Left lung (tissue), 10 donors: ENCODE results near the gene MMP20. TPM values are rescaled to one million over a fixed set of nuclear protein-coding genes. Genes with fewer than 3 reads are reported as not detected.

Experiments
- ATAC-seq: fragments of 200-7000 bp; cut with Tn5 transposase; one replicate; pipeline ENCODE4 v1.9.1; 2020; ENCODE audit warnings: moderate library complexity
- DNase-seq, 4 donors: peaks; one replicate each; pipeline ENCODE4 v3.0.0-alpha.2; 2013 to 2020
- H3K27ac ChIP-seq, 2 donors: fragments of 200-600 bp; sonication (generic) in 1 of 2; one replicate each; pipeline versions ENCODE4 v1.5.0 to v1.8.0; 2020 to 2021
- H3K27me3 ChIP-seq, 2 donors: fragments of 200-600 bp; sonication (generic) in 1 of 2; one replicate each; pipeline versions ENCODE4 v1.5.0 to v1.8.0; 2020 to 2021
- H3K36me3 ChIP-seq, 2 donors: fragments of 200-600 bp; sonication (generic) in 1 of 2; one replicate each; pipeline versions ENCODE4 v1.5.0 to v1.8.0; 2020 to 2021
- H3K4me1 ChIP-seq, 2 donors: fragments of 200-600 bp; one replicate each; pipeline ENCODE4 v1.8.0; 2021
- H3K4me3 ChIP-seq, 2 donors: fragments of 200-600 bp; sonication (generic) in 1 of 2; one replicate each; pipeline versions ENCODE4 v1.5.0 to v1.8.0; 2020 to 2021; ENCODE audit warnings: mild to moderate bottlenecking in 1 of 2
- H3K9me3 ChIP-seq, 2 donors: fragments of 200-600 bp; sonication (generic) in 1 of 2; one replicate each; pipeline versions ENCODE4 v1.5.0 to v1.8.0; 2020 to 2021
- intact Hi-C, 2 donors: fragments of 100-400 bp; cut with DNase I; formaldehyde crosslinking; loops; one replicate each; pipeline versions ENCODE4 v1.11.2 to v1.14.2; 2022
- polyA plus RNA-seq, 6 donors: library from polyadenylated mRNA; unstranded; fragments of 120-200 nt; gene quantifications; one replicate each; pipeline ENCODE4 v1.2.1, GENCODE V29; 2013; ENCODE audit not compliant: insufficient read length in 6 of 6
- total RNA-seq, 2 donors: library from RNA; stranded (reverse); fragmentation: NEBNext Ultra II Directional; extraction: Animal tissue kit (Norgen Biotek cat#: 25700); gene quantifications; one replicate each; pipeline ENCODE4 v1.2.1, GENCODE V29; 2021
- TF ChIP-seq, protein P1 (sequence below), 2 donors: fragments of 200-600 bp; sonication (generic) in 1 of 2; IDR thresholded peaks; one replicate each; pipeline versions ENCODE4 v1.5.0 to v1.8.0; 2021; ENCODE audit warnings: antibody characterized with exemption in 2 of 2
- donor health status: DM: no; HTN: yes; CAD: no.
- donor health status: DM: no; HTN: no; CAD: no.

Gene MMP20
- total and polyA plus RNA-seq, 8 donors = not detected

GRCh38 chr11:102623998-102624397, 1.1 kb downstream of the MMP20 start:
- Histone ChIP-seq H3K27me3 (no peaks in the 10 kb centered on the region), H3K4me3 (no peak overlapping the region), H3K36me3 (no peaks in the 10 kb centered on the region), H3K9me3 (no peaks in the 10 kb centered on the region), H3K27ac (no peak overlapping the region), H3K4me1 (no peaks in the 10 kb centered on the region)
- TF ChIP-seq, protein P1, sequence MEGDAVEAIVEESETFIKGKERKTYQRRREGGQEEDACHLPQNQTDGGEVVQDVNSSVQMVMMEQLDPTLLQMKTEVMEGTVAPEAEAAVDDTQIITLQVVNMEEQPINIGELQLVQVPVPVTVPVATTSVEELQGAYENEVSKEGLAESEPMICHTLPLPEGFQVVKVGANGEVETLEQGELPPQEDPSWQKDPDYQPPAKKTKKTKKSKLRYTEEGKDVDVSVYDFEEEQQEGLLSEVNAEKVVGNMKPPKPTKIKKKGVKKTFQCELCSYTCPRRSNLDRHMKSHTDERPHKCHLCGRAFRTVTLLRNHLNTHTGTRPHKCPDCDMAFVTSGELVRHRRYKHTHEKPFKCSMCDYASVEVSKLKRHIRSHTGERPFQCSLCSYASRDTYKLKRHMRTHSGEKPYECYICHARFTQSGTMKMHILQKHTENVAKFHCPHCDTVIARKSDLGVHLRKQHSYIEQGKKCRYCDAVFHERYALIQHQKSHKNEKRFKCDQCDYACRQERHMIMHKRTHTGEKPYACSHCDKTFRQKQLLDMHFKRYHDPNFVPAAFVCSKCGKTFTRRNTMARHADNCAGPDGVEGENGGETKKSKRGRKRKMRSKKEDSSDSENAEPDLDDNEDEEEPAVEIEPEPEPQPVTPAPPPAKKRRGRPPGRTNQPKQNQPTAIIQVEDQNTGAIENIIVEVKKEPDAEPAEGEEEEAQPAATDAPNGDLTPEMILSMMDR (IDR thresholded peaks at IDR 0.05) = no peak
- intact Hi-C loops = no loop called here
- ATAC-seq = no peak
- DNase-seq = no peak

GRCh38 chr11:102623128-102623527, 2.0 kb downstream of the MMP20 start:
- TF ChIP-seq, protein P1 (IDR thresholded peaks at IDR 0.05) = no peak
- DNase-seq (no peak), ATAC-seq (no peak)

DNA sequence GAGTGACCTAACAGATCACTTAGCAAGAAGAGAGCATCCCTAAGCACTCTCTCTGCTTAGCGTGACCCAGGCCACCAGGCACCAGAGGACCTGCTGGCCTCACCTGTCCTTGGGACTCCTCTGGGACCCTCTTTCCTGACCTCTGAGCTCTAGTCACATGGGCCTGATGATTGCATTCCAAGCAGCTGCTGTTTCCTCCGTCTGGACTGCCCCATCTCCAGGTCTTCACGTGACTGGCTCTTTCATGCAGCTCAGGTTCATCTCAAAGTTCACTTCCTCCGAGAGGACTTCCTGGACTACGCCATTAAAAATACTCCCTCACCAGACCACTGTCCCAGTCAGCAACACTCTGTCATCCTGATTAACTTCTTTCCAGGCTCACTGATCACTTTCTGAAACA, 2.9 kb downstream of the MMP20 start:
- no peaks in the 10 kb centered on the region for H3K36me3 ChIP-seq
- DNase-seq (no peak), ATAC-seq (no peak)
- H3K27ac ChIP-seq = no peak overlapping the region
- TF ChIP-seq, protein P1 (IDR thresholded peaks at IDR 0.05) = no peak
- H3K4me1 ChIP-seq = no peaks in the 10 kb centered on the region
- H3K9me3 ChIP-seq = no peaks in the 10 kb centered on the region
- H3K27me3 ChIP-seq = no peaks in the 10 kb centered on the region
- intact Hi-C loops = no loop called here
- no peak overlapping the region for H3K4me3 ChIP-seq

More at GRCh38 chr11:102623128-102623527, 2.0 kb downstream of the MMP20 start:
- H3K27ac ChIP-seq = no peak overlapping the region
- no peak overlapping the region for H3K4me3 ChIP-seq
- no peaks in the 10 kb centered on the region for H3K4me1 ChIP-seq
- intact Hi-C loops = no loop called here
- H3K36me3 ChIP-seq = no peaks in the 10 kb centered on the region
- no peaks in the 10 kb centered on the region for H3K9me3 ChIP-seq
- no peaks in the 10 kb centered on the region for H3K27me3 ChIP-seq

GRCh38 chr11:102620818-102621561, 4.1 kb downstream of the MMP20 start:
- H3K36me3 ChIP-seq = no peaks in the 10 kb centered on the region
- H3K27ac ChIP-seq = no peak overlapping the region
- TF ChIP-seq, protein P1 (IDR thresholded peaks at IDR 0.05) = no peak
- no peaks in the 10 kb centered on the region for H3K27me3 ChIP-seq
- intact Hi-C loops = no loop called here
- H3K4me1 ChIP-seq = no peaks in the 10 kb centered on the region
- no peak overlapping the region for H3K4me3 ChIP-seq
- no peak for DNase-seq
- ATAC-seq = no peak
- no peaks in the 10 kb centered on the region for H3K9me3 ChIP-seq

DNA sequence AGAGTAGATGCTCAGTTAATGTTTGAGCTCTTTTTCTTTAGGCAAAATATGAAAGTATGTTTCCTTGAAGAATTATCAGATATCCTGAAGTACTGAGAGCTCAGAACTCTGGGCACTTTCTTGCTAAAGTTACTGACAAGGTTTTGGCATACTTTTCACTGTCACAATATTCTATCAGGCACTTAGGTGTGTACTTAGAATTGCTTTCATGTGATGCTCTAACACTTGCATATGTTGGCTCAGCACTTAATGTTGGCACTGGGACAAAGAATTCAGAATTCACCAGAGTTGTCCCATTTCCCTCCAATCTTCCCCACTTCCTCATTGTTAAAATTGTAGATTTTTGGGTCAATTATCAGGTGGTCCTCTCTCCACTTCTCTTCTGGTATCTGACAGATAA, 5.0 kb downstream of the MMP20 start:
- peak overlapping the region in 1 of 2 donors; percentile 30 for H3K27ac ChIP-seq
- no peaks in the 10 kb centered on the region for H3K9me3 ChIP-seq
- TF ChIP-seq, protein P1 (IDR thresholded peaks at IDR 0.05) = no peak
- ATAC-seq (peak; percentile 63), DNase-seq (no peak)
- intact Hi-C loops = no loop called here
- no peaks in the 10 kb centered on the region for H3K36me3 ChIP-seq
- H3K4me1 ChIP-seq = no peaks in the 10 kb centered on the region
- no peaks in the 10 kb centered on the region for H3K27me3 ChIP-seq
- H3K4me3 ChIP-seq = no peak overlapping the region
